ENCODE data around the gene DAPK2. TPM values are rescaled to one million over a fixed set of nuclear protein-coding genes. Genes with fewer than 3 reads are reported as not detected.

The DAPK2 gene
- total RNA-seq, 4 donors from 2014 or later = 45.1 to 244 (median 107) TPM

DNA sequence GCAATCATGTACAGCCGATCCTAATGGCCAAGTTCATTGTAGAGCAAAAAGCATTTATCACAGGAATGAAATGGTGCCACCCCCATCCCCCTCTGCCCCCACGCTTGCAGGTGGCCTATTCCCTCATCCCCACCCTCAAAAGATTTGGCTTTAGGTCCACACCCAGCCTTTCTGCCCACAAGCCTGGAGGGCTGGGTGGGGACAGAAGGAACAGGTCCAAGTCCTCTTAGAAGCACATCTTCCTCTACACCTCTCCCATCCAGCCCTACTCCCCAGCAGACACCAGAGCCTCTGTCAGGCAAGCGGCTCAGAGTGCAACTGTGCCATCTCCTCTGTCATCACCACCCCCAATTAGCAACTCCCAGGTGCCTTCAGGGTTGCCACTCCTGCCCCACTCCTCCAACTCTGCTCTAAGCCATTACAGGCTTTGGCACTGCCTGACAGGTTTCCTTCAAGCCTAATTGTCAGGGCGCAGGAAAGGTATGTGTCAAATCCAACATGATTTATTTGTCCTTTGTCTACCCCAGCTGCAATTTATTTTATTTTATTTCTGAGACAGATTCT is 49.4 kb downstream of the DAPK2 start:
- no peaks in the 10 kb centered on the region for H3K27me3 ChIP-seq
- intact Hi-C loops (cut with DNase I; ENCODE audit: low total_unique reads) (no loop called here), in situ Hi-C loops (cut with MboI; ENCODE audit: low pct_ligation_motif_present in 1 of 4, low pct_unique_long_range_greater_than_20kb in 1 of 4, low sequenced_read_pairs in 3 of 4) (no loop called here)
- no peaks in the 10 kb centered on the region for H3K9me3 ChIP-seq
- no peak overlapping the region for H3K4me3 ChIP-seq
- no peak for DNase-seq
- no peak for TF ChIP-seq EP300 (IDR thresholded peaks at IDR 0.05; ENCODE audit: low read depth)
- no peak for TF ChIP-seq POLR2A (IDR thresholded peaks at IDR 0.05)
- TF ChIP-seq POLR2AphosphoS5 (IDR thresholded peaks at IDR 0.05) = no peak
- TF ChIP-seq, protein P1, sequence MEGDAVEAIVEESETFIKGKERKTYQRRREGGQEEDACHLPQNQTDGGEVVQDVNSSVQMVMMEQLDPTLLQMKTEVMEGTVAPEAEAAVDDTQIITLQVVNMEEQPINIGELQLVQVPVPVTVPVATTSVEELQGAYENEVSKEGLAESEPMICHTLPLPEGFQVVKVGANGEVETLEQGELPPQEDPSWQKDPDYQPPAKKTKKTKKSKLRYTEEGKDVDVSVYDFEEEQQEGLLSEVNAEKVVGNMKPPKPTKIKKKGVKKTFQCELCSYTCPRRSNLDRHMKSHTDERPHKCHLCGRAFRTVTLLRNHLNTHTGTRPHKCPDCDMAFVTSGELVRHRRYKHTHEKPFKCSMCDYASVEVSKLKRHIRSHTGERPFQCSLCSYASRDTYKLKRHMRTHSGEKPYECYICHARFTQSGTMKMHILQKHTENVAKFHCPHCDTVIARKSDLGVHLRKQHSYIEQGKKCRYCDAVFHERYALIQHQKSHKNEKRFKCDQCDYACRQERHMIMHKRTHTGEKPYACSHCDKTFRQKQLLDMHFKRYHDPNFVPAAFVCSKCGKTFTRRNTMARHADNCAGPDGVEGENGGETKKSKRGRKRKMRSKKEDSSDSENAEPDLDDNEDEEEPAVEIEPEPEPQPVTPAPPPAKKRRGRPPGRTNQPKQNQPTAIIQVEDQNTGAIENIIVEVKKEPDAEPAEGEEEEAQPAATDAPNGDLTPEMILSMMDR (IDR thresholded peaks at IDR 0.05) = no peak
- H3K4me1 ChIP-seq = peaks cover 3 to 47% (median 21%) of the 10 kb centered on the region in 4 donors
- 67 to 92% methylated on average over 1 to 4 of the region's 4 CpGs for WGBS, 2 donors (ENCODE audit: low coverage in 1 of 2)
- no peak overlapping the region for H3K27ac ChIP-seq
- H3K36me3 ChIP-seq = no peaks in the 10 kb centered on the region

DNA sequence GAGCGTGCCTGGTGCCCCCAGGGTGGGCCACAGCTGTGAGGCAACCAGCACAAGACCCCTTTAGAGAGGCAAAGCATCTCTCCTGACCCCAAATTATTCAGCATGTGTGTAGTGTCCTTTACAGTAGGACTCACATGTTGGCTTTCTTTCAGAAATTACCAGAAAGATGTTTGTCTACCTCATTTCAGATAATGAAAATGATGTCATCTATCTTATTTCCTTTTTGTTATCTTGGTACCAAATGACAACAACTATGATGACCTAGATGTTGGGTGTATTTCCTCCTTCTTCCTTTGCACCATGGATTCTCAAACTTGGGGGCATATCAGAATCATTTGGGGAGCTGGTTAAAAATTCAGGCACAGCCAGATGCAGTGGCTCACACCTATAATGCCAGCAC is 50.5 kb downstream of the DAPK2 start:
- TF ChIP-seq POLR2A (IDR thresholded peaks at IDR 0.05) (no peak), POLR2AphosphoS5 (IDR thresholded peaks at IDR 0.05) (no peak), EP300 (IDR thresholded peaks at IDR 0.05; ENCODE audit: low read depth) (no peak)
- TF ChIP-seq, protein P1 (IDR thresholded peaks at IDR 0.05) = no peak
- Histone ChIP-seq H3K4me3 (no peak overlapping the region), H3K27ac (no peak overlapping the region), H3K36me3 (no peaks in the 10 kb centered on the region), H3K27me3 (no peaks in the 10 kb centered on the region), H3K9me3 (no peaks in the 10 kb centered on the region), H3K4me1 (peaks cover 3 to 49% (median 23%) of the 10 kb centered on the region in 4 donors)
- intact Hi-C loops (cut with DNase I; ENCODE audit: low total_unique reads) = no loop called here
- no peak for DNase-seq
- 100% methylated on average over 1 of the region's 1 CpG; no CpG with 5 or more reads in 1 of the 2 donors for WGBS, 2 donors (ENCODE audit: low coverage in 1 of 2)
- in situ Hi-C loops (cut with MboI; ENCODE audit: low pct_ligation_motif_present in 1 of 4, low pct_unique_long_range_greater_than_20kb in 1 of 4, low sequenced_read_pairs in 3 of 4) = no loop called here

DNA sequence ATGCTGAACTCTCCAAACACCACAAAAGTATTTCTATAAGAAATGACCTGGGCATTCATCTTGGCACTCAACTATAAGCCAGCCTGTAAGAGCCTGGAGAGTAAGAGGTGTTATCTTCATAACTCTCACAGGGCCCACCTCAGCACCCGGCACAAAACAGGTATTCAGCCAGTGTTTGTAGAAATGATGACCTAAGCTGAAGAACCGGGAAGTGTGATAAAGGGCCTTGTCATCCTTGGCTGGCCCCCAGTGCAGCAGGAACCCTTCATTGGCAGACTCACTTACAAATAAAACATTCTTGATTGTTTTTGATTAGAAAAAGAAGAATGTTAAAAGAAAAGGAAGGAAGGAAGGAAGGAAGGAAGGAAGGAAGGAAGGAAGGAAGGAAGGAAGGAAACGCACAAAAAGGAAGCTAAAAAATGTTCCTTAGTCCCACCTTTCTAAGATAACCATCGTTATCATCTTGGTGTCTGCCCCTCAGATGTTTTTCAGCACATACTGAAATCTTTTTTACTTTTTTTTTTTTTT is 52.1 kb downstream of the DAPK2 start:
- Histone ChIP-seq H3K9me3 (no peaks in the 10 kb centered on the region), H3K4me3 (no peak overlapping the region), H3K4me1 (peaks cover 3 to 39% (median 15%) of the 10 kb centered on the region in 4 donors), H3K36me3 (no peaks in the 10 kb centered on the region), H3K27me3 (no peaks in the 10 kb centered on the region), H3K27ac (no peak overlapping the region)
- WGBS, 2 donors (ENCODE audit: low coverage in 1 of 2) = 52 to 68% methylated on average over 2 to 4 of the region's 4 CpGs
- in situ Hi-C loops (cut with MboI; ENCODE audit: low pct_ligation_motif_present in 1 of 4, low pct_unique_long_range_greater_than_20kb in 1 of 4, low sequenced_read_pairs in 3 of 4) = no loop called here
- TF ChIP-seq POLR2A (IDR thresholded peaks at IDR 0.05) (no peak), EP300 (IDR thresholded peaks at IDR 0.05; ENCODE audit: low read depth) (no peak)
- TF ChIP-seq, protein P1 (IDR thresholded peaks at IDR 0.05) = no peak
- no peak for DNase-seq
- intact Hi-C loops (cut with DNase I; ENCODE audit: low total_unique reads) = no loop called here

DNA sequence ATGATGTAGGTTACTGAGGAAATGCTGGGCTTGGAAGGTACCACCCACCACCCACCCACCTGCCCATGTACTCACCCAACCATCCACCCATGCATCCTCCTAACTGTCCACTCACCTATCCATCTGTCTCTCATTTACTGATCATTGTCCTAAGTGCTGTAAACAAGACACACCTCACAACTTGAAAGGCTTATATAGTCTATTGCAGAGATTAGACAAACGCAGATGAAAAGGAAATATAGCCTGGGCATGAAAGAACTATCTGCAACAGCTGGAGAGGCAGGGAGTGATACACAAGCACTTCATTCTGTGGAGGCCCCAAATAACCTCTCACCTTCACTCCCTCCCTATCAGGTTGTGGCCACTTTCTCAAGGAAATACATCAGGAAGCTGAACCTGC is 54.0 kb downstream of the DAPK2 start:
- no peak for DNase-seq
- Histone ChIP-seq H3K27ac (peak overlapping the region; percentile 5 to 46 (median 38)), H3K27me3 (no peaks in the 10 kb centered on the region), H3K36me3 (no peaks in the 10 kb centered on the region), H3K4me3 (no peak overlapping the region), H3K4me1 (peaks cover 0 to 26% (median 14%) of the 10 kb centered on the region in 4 donors), H3K9me3 (no peaks in the 10 kb centered on the region)
- WGBS, 2 donors (ENCODE audit: low coverage in 1 of 2) = 43 to 50% methylated on average over 1 of the region's 1 CpG
- intact Hi-C loops (cut with DNase I; ENCODE audit: low total_unique reads) = no loop called here
- in situ Hi-C loops (cut with MboI; ENCODE audit: low pct_ligation_motif_present in 1 of 4, low pct_unique_long_range_greater_than_20kb in 1 of 4, low sequenced_read_pairs in 3 of 4) = no loop called here
- TF ChIP-seq, protein P1 (IDR thresholded peaks at IDR 0.05) = no peak
- peak in 2 of 3 donors; percentile 25 to 54 for TF ChIP-seq POLR2AphosphoS5 (IDR thresholded peaks at IDR 0.05)

All from transverse colon (tissue), 4 donors.